ENCODE data around the gene PLK5. TPM values are rescaled to one million over a fixed set of nuclear protein-coding genes. Genes with fewer than 3 reads are reported as not detected.

The PLK5 gene
- total and polyA plus RNA-seq, 2 experiments from 2014 or later, result 0.97 to 1.2 TPM

GRCh38 chr19:1491849-1492170 lies 32.1 kb upstream of the PLK5 start (continued):
- TF ChIP-seq, protein P1, sequence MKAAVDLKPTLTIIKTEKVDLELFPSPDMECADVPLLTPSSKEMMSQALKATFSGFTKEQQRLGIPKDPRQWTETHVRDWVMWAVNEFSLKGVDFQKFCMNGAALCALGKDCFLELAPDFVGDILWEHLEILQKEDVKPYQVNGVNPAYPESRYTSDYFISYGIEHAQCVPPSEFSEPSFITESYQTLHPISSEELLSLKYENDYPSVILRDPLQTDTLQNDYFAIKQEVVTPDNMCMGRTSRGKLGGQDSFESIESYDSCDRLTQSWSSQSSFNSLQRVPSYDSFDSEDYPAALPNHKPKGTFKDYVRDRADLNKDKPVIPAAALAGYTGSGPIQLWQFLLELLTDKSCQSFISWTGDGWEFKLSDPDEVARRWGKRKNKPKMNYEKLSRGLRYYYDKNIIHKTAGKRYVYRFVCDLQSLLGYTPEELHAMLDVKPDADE (IDR thresholded peaks at IDR 0.05), result no peak
- TF ChIP-seq CREB1 (CRISPR knock-in tag; IDR thresholded peaks at IDR 0.05; ENCODE audit: low read depth) (no peak), EZH2phosphoT487 (IDR thresholded peaks at IDR 0.05; ENCODE audit: unreplicated experiment) (no peak)
- TF ChIP-seq, protein P2, sequence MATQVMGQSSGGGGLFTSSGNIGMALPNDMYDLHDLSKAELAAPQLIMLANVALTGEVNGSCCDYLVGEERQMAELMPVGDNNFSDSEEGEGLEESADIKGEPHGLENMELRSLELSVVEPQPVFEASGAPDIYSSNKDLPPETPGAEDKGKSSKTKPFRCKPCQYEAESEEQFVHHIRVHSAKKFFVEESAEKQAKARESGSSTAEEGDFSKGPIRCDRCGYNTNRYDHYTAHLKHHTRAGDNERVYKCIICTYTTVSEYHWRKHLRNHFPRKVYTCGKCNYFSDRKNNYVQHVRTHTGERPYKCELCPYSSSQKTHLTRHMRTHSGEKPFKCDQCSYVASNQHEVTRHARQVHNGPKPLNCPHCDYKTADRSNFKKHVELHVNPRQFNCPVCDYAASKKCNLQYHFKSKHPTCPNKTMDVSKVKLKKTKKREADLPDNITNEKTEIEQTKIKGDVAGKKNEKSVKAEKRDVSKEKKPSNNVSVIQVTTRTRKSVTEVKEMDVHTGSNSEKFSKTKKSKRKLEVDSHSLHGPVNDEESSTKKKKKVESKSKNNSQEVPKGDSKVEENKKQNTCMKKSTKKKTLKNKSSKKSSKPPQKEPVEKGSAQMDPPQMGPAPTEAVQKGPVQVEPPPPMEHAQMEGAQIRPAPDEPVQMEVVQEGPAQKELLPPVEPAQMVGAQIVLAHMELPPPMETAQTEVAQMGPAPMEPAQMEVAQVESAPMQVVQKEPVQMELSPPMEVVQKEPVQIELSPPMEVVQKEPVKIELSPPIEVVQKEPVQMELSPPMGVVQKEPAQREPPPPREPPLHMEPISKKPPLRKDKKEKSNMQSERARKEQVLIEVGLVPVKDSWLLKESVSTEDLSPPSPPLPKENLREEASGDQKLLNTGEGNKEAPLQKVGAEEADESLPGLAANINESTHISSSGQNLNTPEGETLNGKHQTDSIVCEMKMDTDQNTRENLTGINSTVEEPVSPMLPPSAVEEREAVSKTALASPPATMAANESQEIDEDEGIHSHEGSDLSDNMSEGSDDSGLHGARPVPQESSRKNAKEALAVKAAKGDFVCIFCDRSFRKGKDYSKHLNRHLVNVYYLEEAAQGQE (IDR thresholded peaks at IDR 0.05; ENCODE audit: unreplicated experiment), result no peak

- ATAC-seq, result no peak
- Mint-ChIP-seq H3K9me3 (no peaks in the 10 kb centered on the region), H3K27ac (no peak overlapping the region)
- TF ChIP-seq CREB1 (CRISPR knock-in tag; IDR thresholded peaks at IDR 0.05; ENCODE audit: low read depth) (no peak), ZNF331 (CRISPR knock-in tag; IDR thresholded peaks at IDR 0.05; ENCODE audit: low read depth) (no peak), EZH2phosphoT487 (IDR thresholded peaks at IDR 0.05; ENCODE audit: unreplicated experiment) (no peak), NANOG (IDR thresholded peaks at IDR 0.05; ENCODE audit: borderline replicate concordance) (no peak), ZNF114 (CRISPR knock-in tag; IDR thresholded peaks at IDR 0.05) (no peak), EZH2 (IDR thresholded peaks at IDR 0.05; ENCODE audit: low read depth, unreplicated experiment) (no peak), POLR2AphosphoS5 (IDR thresholded peaks at IDR 0.05; ENCODE audit: low read depth) (no peak)
- TF ChIP-seq, protein P3, sequence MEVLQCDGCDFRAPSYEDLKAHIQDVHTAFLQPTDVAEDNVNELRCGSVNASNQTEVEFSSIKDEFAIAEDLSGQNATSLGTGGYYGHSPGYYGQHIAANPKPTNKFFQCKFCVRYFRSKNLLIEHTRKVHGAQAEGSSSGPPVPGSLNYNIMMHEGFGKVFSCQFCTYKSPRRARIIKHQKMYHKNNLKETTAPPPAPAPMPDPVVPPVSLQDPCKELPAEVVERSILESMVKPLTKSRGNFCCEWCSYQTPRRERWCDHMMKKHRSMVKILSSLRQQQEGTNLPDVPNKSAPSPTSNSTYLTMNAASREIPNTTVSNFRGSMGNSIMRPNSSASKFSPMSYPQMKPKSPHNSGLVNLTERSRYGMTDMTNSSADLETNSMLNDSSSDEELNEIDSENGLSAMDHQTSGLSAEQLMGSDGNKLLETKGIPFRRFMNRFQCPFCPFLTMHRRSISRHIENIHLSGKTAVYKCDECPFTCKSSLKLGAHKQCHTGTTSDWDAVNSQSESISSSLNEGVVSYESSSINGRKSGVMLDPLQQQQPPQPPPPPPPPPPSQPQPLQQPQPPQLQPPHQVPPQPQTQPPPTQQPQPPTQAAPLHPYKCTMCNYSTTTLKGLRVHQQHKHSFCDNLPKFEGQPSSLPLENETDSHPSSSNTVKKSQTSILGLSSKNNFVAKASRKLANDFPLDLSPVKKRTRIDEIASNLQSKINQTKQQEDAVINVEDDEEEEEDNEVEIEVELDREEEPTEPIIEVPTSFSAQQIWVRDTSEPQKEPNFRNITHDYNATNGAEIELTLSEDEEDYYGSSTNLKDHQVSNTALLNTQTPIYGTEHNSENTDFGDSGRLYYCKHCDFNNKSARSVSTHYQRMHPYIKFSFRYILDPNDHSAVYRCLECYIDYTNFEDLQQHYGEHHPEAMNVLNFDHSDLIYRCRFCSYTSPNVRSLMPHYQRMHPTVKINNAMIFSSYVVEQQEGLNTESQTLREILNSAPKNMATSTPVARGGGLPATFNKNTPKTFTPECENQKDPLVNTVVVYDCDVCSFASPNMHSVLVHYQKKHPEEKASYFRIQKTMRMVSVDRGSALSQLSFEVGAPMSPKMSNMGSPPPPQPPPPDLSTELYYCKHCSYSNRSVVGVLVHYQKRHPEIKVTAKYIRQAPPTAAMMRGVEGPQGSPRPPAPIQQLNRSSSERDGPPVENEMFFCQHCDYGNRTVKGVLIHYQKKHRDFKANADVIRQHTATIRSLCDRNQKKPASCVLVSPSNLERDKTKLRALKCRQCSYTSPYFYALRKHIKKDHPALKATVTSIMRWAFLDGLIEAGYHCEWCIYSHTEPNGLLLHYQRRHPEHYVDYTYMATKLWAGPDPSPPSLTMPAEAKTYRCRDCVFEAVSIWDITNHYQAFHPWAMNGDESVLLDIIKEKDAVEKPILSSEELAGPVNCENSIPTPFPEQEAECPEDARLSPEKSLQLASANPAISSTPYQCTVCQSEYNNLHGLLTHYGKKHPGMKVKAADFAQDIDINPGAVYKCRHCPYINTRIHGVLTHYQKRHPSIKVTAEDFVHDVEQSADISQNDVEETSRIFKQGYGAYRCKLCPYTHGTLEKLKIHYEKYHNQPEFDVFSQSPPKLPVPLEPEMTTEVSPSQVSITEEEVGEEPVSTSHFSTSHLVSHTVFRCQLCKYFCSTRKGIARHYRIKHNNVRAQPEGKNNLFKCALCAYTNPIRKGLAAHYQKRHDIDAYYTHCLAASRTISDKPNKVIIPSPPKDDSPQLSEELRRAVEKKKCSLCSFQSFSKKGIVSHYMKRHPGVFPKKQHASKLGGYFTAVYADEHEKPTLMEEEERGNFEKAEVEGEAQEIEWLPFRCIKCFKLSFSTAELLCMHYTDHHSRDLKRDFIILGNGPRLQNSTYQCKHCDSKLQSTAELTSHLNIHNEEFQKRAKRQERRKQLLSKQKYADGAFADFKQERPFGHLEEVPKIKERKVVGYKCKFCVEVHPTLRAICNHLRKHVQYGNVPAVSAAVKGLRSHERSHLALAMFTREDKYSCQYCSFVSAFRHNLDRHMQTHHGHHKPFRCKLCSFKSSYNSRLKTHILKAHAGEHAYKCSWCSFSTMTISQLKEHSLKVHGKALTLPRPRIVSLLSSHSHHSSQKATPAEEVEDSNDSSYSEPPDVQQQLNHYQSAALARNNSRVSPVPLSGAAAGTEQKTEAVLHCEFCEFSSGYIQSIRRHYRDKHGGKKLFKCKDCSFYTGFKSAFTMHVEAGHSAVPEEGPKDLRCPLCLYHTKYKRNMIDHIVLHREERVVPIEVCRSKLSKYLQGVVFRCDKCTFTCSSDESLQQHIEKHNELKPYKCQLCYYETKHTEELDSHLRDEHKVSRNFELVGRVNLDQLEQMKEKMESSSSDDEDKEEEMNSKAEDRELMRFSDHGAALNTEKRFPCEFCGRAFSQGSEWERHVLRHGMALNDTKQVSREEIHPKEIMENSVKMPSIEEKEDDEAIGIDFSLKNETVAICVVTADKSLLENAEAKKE (CRISPR knock-in tag; IDR thresholded peaks at IDR 0.05), result no peak
- TF ChIP-seq, protein P1 (IDR thresholded peaks at IDR 0.05), result no peak
- TF ChIP-seq, protein P4, sequence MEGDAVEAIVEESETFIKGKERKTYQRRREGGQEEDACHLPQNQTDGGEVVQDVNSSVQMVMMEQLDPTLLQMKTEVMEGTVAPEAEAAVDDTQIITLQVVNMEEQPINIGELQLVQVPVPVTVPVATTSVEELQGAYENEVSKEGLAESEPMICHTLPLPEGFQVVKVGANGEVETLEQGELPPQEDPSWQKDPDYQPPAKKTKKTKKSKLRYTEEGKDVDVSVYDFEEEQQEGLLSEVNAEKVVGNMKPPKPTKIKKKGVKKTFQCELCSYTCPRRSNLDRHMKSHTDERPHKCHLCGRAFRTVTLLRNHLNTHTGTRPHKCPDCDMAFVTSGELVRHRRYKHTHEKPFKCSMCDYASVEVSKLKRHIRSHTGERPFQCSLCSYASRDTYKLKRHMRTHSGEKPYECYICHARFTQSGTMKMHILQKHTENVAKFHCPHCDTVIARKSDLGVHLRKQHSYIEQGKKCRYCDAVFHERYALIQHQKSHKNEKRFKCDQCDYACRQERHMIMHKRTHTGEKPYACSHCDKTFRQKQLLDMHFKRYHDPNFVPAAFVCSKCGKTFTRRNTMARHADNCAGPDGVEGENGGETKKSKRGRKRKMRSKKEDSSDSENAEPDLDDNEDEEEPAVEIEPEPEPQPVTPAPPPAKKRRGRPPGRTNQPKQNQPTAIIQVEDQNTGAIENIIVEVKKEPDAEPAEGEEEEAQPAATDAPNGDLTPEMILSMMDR (conservative IDR thresholded peaks at IDR 0.05; ENCODE audit: low read depth in 2 of 2), result no peak
Measured at GRCh38 chr19:1492474-1493006, 31.3 kb upstream of the PLK5 start.

More at GRCh38 chr19:1492474-1493006, 31.3 kb upstream of the PLK5 start:
- no peaks in the 10 kb centered on the region for H3K79me2 ChIP-seq (replicated peaks; ENCODE audit: insufficient read depth)
- no peaks in the 10 kb centered on the region for H3K36me3 ChIP-seq (ENCODE audit: insufficient read depth)
- H3K27me3 ChIP-seq (ENCODE audit: insufficient read depth), result peaks cover 14% of the 10 kb centered on the region
- no peak overlapping the region for H3K4me2 ChIP-seq
- DNase-seq (ENCODE audit: low spot score), result no peak
- 0 out of 2 replicates have a peak, but pooled peaks cover 4% of the 10 kb centered on the region for H3K4me1 ChIP-seq (ENCODE audit: insufficient read depth)
- H4K20me1 ChIP-seq (replicated peaks; ENCODE audit: insufficient read depth), result no peaks in the 10 kb centered on the region
- no peaks in the 10 kb centered on the region for H3K36me3 Mint-ChIP-seq (ENCODE audit: low read depth)
- no peaks in the 10 kb centered on the region for H3K9me2 ChIP-seq (ENCODE audit: insufficient read depth)
- no peak overlapping the region for H3K27ac ChIP-seq (ENCODE audit: low read depth)
- no peak overlapping the region for H3K4me3 ChIP-seq
- no peak overlapping the region for H2AFZ ChIP-seq
- peaks cover 6% of the 10 kb centered on the region for H3K4me1 Mint-ChIP-seq
- H3F3A ChIP-seq (replicated peaks; ENCODE audit: low read depth), result no peaks in the 10 kb centered on the region
- peak overlapping the region; percentile 78; the same call in 1 of the 3 replicates for H3K4me3 Mint-ChIP-seq
- peaks cover 25% of the 10 kb centered on the region for H3K27me3 Mint-ChIP-seq (ENCODE audit: insufficient read depth, low read depth, poor library complexity)

Measured in GM23338 (cell line).